SK-N-SH (cell line): ENCODE results near the gene MACROD2.

Experiments used
- CHD2 ChIP-seq: fragments of 150-350 bp; IDR thresholded peaks from 2 replicates; pipeline ENCODE4 v1.6.1; 2018; ENCODE audit warnings: low read length; ENCODE audit not compliant: partially characterized antibody
- PBX3 ChIP-seq: IDR thresholded peaks from 2 replicates; pipeline ENCODE4; 2012
- RAD21 ChIP-seq: IDR thresholded peaks from 2 replicates; pipeline ENCODE4 v1.6.1; 2012; ENCODE audit warnings: mild to moderate bottlenecking, low read length
- SIN3A ChIP-seq: IDR thresholded peaks from 2 replicates; pipeline ENCODE4 v1.6.1; 2012; ENCODE audit warnings: low read depth, mild to moderate bottlenecking, low read length, moderate library complexity, borderline replicate concordance
- TF ChIP-seq, protein P1 (sequence below): fragments of 200-600 bp; sonication (generic); IDR thresholded peaks from 2 replicates; pipeline ENCODE4 v1.6.1; 2017; ENCODE audit warnings: antibody characterized with exemption, mild to moderate bottlenecking, moderate library complexity

- TF ChIP-seq, protein P1, sequence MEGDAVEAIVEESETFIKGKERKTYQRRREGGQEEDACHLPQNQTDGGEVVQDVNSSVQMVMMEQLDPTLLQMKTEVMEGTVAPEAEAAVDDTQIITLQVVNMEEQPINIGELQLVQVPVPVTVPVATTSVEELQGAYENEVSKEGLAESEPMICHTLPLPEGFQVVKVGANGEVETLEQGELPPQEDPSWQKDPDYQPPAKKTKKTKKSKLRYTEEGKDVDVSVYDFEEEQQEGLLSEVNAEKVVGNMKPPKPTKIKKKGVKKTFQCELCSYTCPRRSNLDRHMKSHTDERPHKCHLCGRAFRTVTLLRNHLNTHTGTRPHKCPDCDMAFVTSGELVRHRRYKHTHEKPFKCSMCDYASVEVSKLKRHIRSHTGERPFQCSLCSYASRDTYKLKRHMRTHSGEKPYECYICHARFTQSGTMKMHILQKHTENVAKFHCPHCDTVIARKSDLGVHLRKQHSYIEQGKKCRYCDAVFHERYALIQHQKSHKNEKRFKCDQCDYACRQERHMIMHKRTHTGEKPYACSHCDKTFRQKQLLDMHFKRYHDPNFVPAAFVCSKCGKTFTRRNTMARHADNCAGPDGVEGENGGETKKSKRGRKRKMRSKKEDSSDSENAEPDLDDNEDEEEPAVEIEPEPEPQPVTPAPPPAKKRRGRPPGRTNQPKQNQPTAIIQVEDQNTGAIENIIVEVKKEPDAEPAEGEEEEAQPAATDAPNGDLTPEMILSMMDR, result no peak
- TF ChIP-seq PBX3 (no peak), RAD21 (no peak), CHD2 (no peak), SIN3A (no peak)
Measured at GRCh38 chr20:14957402-14957801, 962.1 kb downstream of the MACROD2 start.
